Measurements from ENCODE around the gene UPK3A.
"Not testable (repeated sequence)": the region's sequence is repeated elsewhere in the genome, so short reads cannot be mapped to it uniquely, and the experiment has no call there.

Gene UPK3A

GRCh38 chr22:45257941-45258340 lies 26.8 kb upstream of the UPK3A start:
- DNase-seq (ENCODE audit: low spot score) = not testable (repeated sequence)

- DNase-seq (ENCODE audit: low spot score) = no peak
These were observed 24.9 kb upstream of the UPK3A start for GRCh38 chr22:45259754-45260394.

- not testable (repeated sequence) for DNase-seq (ENCODE audit: low spot score)
These were observed 24.4 kb upstream of the UPK3A start for GRCh38 chr22:45260395-45260759.

GRCh38 chr22:45261407-45262088 lies 23.2 kb upstream of the UPK3A start:
- no peak for DNase-seq (ENCODE audit: low spot score)

- no peak for DNase-seq (ENCODE audit: low spot score)
These were observed 22.4 kb upstream of the UPK3A start for GRCh38 chr22:45262195-45262930.

GRCh38 chr22:45262931-45263462 lies 21.8 kb upstream of the UPK3A start:
- no peak for DNase-seq (ENCODE audit: low spot score)

GRCh38 chr22:45263463-45264269 lies 21.1 kb upstream of the UPK3A start:
- DNase-seq (ENCODE audit: low spot score) = peak; percentile 79

- DNase-seq (ENCODE audit: low spot score) = no peak
These were observed 19.2 kb upstream of the UPK3A start for GRCh38 chr22:45265535-45265934.

- DNase-seq (ENCODE audit: low spot score) = peak; percentile 90
These were observed 16.4 kb upstream of the UPK3A start for GRCh38 chr22:45268167-45268957.

- peak; percentile 95 for DNase-seq (ENCODE audit: low spot score)
These were observed 15.5 kb upstream of the UPK3A start for GRCh38 chr22:45268958-45269844.

GRCh38 chr22:45270095-45271020 lies 14.4 kb upstream of the UPK3A start:
- no peak for DNase-seq (ENCODE audit: low spot score)

GRCh38 chr22:45271667-45272201 lies 13.0 kb upstream of the UPK3A start:
- DNase-seq (ENCODE audit: low spot score) = no peak

GRCh38 chr22:45272498-45272897 lies 12.3 kb upstream of the UPK3A start:
- no peak for DNase-seq (ENCODE audit: low spot score)

GRCh38 chr22:45273452-45274075 lies 11.2 kb upstream of the UPK3A start:
- no peak for DNase-seq (ENCODE audit: low spot score)

GRCh38 chr22:45276507-45277105 lies 8.1 kb upstream of the UPK3A start:
- DNase-seq (ENCODE audit: low spot score) = no peak

GRCh38 chr22:45277720-45278119 lies 7.0 kb upstream of the UPK3A start:
- DNase-seq (ENCODE audit: low spot score) = not testable (repeated sequence)

- DNase-seq (ENCODE audit: low spot score) = no peak
These were observed 6.6 kb upstream of the UPK3A start for GRCh38 chr22:45278125-45278524.

GRCh38 chr22:45280587-45280980 lies 4.2 kb upstream of the UPK3A start:
- DNase-seq (ENCODE audit: low spot score) = no peak

All from ecto neural progenitor cell (in vitro differentiated cells).